Measurements from ENCODE around the gene CSNK2B. TPM values are rescaled to one million over a fixed set of nuclear protein-coding genes. Genes with fewer than 3 reads are reported as not detected.

Gene CSNK2B
- total and polyA plus RNA-seq, 9 of the 15 experiments (the other 6 are each of a cell fraction or from before 2014, with no cell fraction given): 120 to 1,126 (median 529) TPM

DNA sequence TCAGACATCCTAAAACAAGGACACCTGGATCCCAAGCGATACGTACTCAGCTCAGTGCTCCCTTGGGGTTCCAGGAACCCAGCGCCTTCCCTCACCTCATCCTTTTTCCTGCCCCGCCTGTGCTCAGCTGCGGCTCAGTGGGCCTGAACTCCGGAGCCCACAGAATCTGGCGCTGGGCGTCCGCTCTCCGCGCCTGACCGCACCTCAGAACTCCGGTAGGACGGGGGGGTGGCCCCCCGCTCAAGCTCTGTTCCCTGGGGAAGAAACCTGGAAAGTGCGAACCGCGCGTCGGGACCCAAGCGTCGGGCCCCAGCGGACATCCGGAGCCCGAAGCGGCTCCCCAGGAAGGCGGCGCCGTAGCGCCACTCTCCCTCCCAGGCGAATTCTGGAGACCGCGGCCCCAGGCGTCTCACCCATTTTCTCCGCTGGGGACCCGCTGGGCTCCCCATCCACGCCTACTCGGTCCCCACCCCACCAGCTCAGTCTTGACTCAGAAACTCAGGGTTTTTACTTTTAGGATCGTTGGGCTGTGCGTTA is 15.3 kb downstream of the CSNK2B start:
- WGBS (ENCODE audit: insufficient coverage, low coverage, missing lambda C conversion rate): 83% methylated on average over 28 of the region's 40 CpGs
- no peak overlapping the region for H2AFZ ChIP-seq (ENCODE audit: low read depth, low read length)
- ChIA-PET CTCF (ENCODE audit: low intra/inter-chr PET ratio) (interaction anchor here (0.6 to 3.0 kb wide), 10 partner anchors 37 to 1140 kb away, joined by 3 to 35 read pairs (median 4); partner anchors contain the start of gene NEU1), POLR2A (interaction anchor here (1.4 kb wide), 1 partner anchor 11 kb away, joined by 7 read pairs; no protein-coding TSS in a partner anchor)
- no peak overlapping the region for H3K4me3 ChIP-seq
- no peak overlapping the region for H3K4me2 ChIP-seq (ENCODE audit: insufficient read depth, low read length)
- BruUV-seq (replicated peaks): no TSS peak
- no peak overlapping the region for H3K9ac ChIP-seq (ENCODE audit: insufficient read depth in 1 of 2, low read depth in 2 of 2, low read length in 2 of 2)
- H3K9me3 ChIP-seq (replicated peaks; ENCODE audit: control insufficient read depth, insufficient read depth, low read depth, low read length): no peaks in the 10 kb centered on the region
- H4K20me1 ChIP-seq (replicated peaks; ENCODE audit: control insufficient read depth, insufficient read depth, low read length): no peaks in the 10 kb centered on the region
- no peak overlapping the region for H3K27ac ChIP-seq (ENCODE audit: extremely low read depth, low read depth, low read length)
- in situ Hi-C loops (cut with MboI): no loop called here
- peaks cover 11 to 25% of the 10 kb centered on the region in 2 experiments for H3K4me1 ChIP-seq (replicated peaks in 1 of 2; ENCODE audit: control insufficient read depth in 2 of 2, insufficient read depth in 2 of 2, low read length in 2 of 2)
- H3K9me1 ChIP-seq (ENCODE audit: control insufficient read depth, insufficient read depth, low read length): no peaks in the 10 kb centered on the region
- FAIRE-seq (no peak), DNase-seq (ENCODE audit: extremely low read depth in 1 of 4, low spot score in 3 of 4) (peak in 1 of 4 experiments; percentile 62), ATAC-seq (no peak)
- H3K36me3 ChIP-seq (ENCODE audit: control insufficient read depth, insufficient read depth, low read length): peaks cover 13% of the 10 kb centered on the region; the same call in 2 of the 3 replicates
- intact Hi-C loops (cut with micrococcal nuclease): loop anchor here (2.0 kb wide), 2 partner anchors 134 to 182 kb away; partner anchors contain the start of genes ATP6V1G2, NEU1 and NFKBIL1
- no peaks in the 10 kb centered on the region; the same call in 2 of the 3 replicates for H3K79me2 ChIP-seq (ENCODE audit: control insufficient read depth, insufficient read depth, low read length)
- H3K27me3 ChIP-seq (ENCODE audit: control insufficient read depth in 2 of 2, insufficient read depth in 2 of 2, low read length in 2 of 2): no peaks in the 10 kb centered on the region
- TF ChIP-seq BRCA1 (IDR thresholded peaks at IDR 0.05) (no peak), BRCA1 (CRISPR knock-in tag; IDR thresholded peaks at IDR 0.05) (0 out of 2 replicates have a peak, but pooled peaks have one; percentile 43), TAL1 (IDR thresholded peaks at IDR 0.05) (no peak), STAG1 (CRISPR knock-in tag; IDR thresholded peaks at IDR 0.05; ENCODE audit: borderline replicate concordance) (0 out of 2 replicates have a peak, but pooled peaks have one; percentile 17), CBX5 (IDR thresholded peaks at IDR 0.05; ENCODE audit: borderline replicate concordance, low read depth) (0 out of 2 replicates have a peak, but pooled peaks have one; percentile 10), HMGN3 (IDR thresholded peaks at IDR 0.05; ENCODE audit: borderline replicate concordance, extremely low read depth, insufficient read length, low read depth, low read length) (peak; percentile 26), CEBPG (CRISPR knock-in tag; IDR thresholded peaks at IDR 0.05) (no peak), CEBPG (tag; conservative IDR thresholded peaks at IDR 0.05 in 1 of 2, IDR thresholded peaks at IDR 0.05 in 1 of 2) (no peak), DMBX1 (CRISPR knock-in tag; IDR thresholded peaks at IDR 0.05; ENCODE audit: borderline replicate concordance) (0 out of 2 replicates have a peak, but pooled peaks have one; percentile 2), GTF2F1 (IDR thresholded peaks at IDR 0.05; ENCODE audit: low read depth, low read length) (no peak), KAT8 (IDR thresholded peaks at IDR 0.05; ENCODE audit: low read depth) (no peak), HDAC2 (IDR thresholded peaks at IDR 0.05) (no peak), TARDBP (IDR thresholded peaks at IDR 0.05) (0 out of 2 replicates have a peak, but pooled peaks have one; percentile 13)
- TF ChIP-seq, protein P1, sequence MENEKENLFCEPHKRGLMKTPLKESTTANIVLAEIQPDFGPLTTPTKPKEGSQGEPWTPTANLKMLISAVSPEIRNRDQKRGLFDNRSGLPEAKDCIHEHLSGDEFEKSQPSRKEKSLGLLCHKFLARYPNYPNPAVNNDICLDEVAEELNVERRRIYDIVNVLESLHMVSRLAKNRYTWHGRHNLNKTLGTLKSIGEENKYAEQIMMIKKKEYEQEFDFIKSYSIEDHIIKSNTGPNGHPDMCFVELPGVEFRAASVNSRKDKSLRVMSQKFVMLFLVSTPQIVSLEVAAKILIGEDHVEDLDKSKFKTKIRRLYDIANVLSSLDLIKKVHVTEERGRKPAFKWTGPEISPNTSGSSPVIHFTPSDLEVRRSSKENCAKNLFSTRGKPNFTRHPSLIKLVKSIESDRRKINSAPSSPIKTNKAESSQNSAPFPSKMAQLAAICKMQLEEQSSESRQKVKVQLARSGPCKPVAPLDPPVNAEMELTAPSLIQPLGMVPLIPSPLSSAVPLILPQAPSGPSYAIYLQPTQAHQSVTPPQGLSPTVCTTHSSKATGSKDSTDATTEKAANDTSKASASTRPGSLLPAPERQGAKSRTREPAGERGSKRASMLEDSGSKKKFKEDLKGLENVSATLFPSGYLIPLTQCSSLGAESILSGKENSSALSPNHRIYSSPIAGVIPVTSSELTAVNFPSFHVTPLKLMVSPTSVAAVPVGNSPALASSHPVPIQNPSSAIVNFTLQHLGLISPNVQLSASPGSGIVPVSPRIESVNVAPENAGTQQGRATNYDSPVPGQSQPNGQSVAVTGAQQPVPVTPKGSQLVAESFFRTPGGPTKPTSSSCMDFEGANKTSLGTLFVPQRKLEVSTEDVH (IDR thresholded peaks at IDR 0.05; ENCODE audit: low read depth, partially characterized antibody): peak; percentile 7
- TF ChIP-seq, protein P2, sequence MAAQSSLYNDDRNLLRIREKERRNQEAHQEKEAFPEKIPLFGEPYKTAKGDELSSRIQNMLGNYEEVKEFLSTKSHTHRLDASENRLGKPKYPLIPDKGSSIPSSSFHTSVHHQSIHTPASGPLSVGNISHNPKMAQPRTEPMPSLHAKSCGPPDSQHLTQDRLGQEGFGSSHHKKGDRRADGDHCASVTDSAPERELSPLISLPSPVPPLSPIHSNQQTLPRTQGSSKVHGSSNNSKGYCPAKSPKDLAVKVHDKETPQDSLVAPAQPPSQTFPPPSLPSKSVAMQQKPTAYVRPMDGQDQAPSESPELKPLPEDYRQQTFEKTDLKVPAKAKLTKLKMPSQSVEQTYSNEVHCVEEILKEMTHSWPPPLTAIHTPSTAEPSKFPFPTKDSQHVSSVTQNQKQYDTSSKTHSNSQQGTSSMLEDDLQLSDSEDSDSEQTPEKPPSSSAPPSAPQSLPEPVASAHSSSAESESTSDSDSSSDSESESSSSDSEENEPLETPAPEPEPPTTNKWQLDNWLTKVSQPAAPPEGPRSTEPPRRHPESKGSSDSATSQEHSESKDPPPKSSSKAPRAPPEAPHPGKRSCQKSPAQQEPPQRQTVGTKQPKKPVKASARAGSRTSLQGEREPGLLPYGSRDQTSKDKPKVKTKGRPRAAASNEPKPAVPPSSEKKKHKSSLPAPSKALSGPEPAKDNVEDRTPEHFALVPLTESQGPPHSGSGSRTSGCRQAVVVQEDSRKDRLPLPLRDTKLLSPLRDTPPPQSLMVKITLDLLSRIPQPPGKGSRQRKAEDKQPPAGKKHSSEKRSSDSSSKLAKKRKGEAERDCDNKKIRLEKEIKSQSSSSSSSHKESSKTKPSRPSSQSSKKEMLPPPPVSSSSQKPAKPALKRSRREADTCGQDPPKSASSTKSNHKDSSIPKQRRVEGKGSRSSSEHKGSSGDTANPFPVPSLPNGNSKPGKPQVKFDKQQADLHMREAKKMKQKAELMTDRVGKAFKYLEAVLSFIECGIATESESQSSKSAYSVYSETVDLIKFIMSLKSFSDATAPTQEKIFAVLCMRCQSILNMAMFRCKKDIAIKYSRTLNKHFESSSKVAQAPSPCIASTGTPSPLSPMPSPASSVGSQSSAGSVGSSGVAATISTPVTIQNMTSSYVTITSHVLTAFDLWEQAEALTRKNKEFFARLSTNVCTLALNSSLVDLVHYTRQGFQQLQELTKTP (IDR thresholded peaks at IDR 0.05; ENCODE audit: low read depth in 1 of 2, partially characterized antibody in 2 of 2): peak in 1 of 2 experiments; percentile 5
